ENCODE data around the gene IL16.

- TF ChIP-seq CTCF (IDR thresholded peaks at IDR 0.05) = no peak
- no peak for TF ChIP-seq POLR2A (IDR thresholded peaks at IDR 0.05)
Measured at GRCh38 chr15:81213982-81214381, 17.3 kb downstream of the IL16 start.
